ENCODE data around the gene FAM53B. TPM values are rescaled to one million over a fixed set of nuclear protein-coding genes. Genes with fewer than 3 reads are reported as not detected.

Gene FAM53B
- polyA plus RNA-seq, 1 of the 3 experiments (the other 2 are of a cell fraction), result 5.6 TPM

DNA sequence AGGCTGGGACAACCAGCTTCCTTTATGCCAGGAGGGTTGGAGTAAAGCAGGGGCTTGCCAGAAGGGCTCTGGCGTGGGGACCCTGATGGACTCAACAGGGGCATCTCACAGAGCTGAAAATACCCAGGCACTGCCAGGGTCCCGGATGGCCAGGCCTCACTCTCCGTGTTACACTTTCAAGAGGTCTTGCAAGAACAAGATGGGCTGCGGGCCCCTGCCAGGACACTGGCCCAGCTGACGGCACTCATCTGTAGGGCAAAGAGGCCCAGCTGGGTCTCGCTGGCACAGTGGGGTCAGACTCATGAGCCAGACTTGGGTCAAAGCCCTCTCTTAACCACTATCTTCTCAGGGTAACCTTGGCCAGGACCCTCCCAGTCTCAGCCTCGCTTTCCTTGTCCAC, 90.9 kb downstream of the FAM53B start:
- CTCF ChIA-PET, result interaction anchor here (0.5 to 1.5 kb wide), 5 partner anchors 20 to 115 kb away, joined by 3 to 4 read pairs (median 3); no protein-coding TSS in a partner anchor

More for the DNA sequence above, 90.9 kb downstream of the FAM53B start:
- TF ChIP-seq POLR2AphosphoS5 (IDR thresholded peaks at IDR 0.05; ENCODE audit: low read depth, low read length), result no peak
- no peak for TF ChIP-seq SIN3A (IDR thresholded peaks at IDR 0.05; ENCODE audit: borderline replicate concordance, low read depth, low read length)
- TF ChIP-seq, protein P1, sequence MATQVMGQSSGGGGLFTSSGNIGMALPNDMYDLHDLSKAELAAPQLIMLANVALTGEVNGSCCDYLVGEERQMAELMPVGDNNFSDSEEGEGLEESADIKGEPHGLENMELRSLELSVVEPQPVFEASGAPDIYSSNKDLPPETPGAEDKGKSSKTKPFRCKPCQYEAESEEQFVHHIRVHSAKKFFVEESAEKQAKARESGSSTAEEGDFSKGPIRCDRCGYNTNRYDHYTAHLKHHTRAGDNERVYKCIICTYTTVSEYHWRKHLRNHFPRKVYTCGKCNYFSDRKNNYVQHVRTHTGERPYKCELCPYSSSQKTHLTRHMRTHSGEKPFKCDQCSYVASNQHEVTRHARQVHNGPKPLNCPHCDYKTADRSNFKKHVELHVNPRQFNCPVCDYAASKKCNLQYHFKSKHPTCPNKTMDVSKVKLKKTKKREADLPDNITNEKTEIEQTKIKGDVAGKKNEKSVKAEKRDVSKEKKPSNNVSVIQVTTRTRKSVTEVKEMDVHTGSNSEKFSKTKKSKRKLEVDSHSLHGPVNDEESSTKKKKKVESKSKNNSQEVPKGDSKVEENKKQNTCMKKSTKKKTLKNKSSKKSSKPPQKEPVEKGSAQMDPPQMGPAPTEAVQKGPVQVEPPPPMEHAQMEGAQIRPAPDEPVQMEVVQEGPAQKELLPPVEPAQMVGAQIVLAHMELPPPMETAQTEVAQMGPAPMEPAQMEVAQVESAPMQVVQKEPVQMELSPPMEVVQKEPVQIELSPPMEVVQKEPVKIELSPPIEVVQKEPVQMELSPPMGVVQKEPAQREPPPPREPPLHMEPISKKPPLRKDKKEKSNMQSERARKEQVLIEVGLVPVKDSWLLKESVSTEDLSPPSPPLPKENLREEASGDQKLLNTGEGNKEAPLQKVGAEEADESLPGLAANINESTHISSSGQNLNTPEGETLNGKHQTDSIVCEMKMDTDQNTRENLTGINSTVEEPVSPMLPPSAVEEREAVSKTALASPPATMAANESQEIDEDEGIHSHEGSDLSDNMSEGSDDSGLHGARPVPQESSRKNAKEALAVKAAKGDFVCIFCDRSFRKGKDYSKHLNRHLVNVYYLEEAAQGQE (IDR thresholded peaks at IDR 0.05; ENCODE audit: low read depth, low read length), result no peak
- TF ChIP-seq, protein P2, sequence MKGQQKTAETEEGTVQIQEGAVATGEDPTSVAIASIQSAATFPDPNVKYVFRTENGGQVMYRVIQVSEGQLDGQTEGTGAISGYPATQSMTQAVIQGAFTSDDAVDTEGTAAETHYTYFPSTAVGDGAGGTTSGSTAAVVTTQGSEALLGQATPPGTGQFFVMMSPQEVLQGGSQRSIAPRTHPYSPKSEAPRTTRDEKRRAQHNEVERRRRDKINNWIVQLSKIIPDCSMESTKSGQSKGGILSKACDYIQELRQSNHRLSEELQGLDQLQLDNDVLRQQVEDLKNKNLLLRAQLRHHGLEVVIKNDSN (IDR thresholded peaks at IDR 0.05; ENCODE audit: borderline replicate concordance, low read depth), result no peak
- TF ChIP-seq SMC3 (IDR thresholded peaks at IDR 0.05; ENCODE audit: low read depth, low read length), result no peak
- no peak for TF ChIP-seq TAF1 (IDR thresholded peaks at IDR 0.05; ENCODE audit: borderline replicate concordance, low read depth, low read length)
- TF ChIP-seq NRF1 (IDR thresholded peaks at IDR 0.05; ENCODE audit: low read depth, low read length), result no peak
- TF ChIP-seq FOSL2 (IDR thresholded peaks at IDR 0.05; ENCODE audit: borderline replicate concordance, low read depth), result no peak
- TF ChIP-seq RFX5 (IDR thresholded peaks at IDR 0.05; ENCODE audit: low read length), result no peak
- TF ChIP-seq, protein P3, sequence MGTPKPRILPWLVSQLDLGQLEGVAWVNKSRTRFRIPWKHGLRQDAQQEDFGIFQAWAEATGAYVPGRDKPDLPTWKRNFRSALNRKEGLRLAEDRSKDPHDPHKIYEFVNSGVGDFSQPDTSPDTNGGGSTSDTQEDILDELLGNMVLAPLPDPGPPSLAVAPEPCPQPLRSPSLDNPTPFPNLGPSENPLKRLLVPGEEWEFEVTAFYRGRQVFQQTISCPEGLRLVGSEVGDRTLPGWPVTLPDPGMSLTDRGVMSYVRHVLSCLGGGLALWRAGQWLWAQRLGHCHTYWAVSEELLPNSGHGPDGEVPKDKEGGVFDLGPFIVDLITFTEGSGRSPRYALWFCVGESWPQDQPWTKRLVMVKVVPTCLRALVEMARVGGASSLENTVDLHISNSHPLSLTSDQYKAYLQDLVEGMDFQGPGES (IDR thresholded peaks at IDR 0.05; ENCODE audit: low read depth, low read length), result no peak
- TF ChIP-seq YY1 (IDR thresholded peaks at IDR 0.05; ENCODE audit: low read depth), result no peak
- TF ChIP-seq FOXJ3 (CRISPR knock-in tag; IDR thresholded peaks at IDR 0.05), result no peak
- no peak for TF ChIP-seq EP300 (IDR thresholded peaks at IDR 0.05; ENCODE audit: borderline replicate concordance in 1 of 2, low read depth in 1 of 2, low read length in 1 of 2)
- no peak for TF ChIP-seq GABPA (IDR thresholded peaks at IDR 0.05; ENCODE audit: low read depth)
- no peak for TF ChIP-seq NFIC (IDR thresholded peaks at IDR 0.05; ENCODE audit: borderline replicate concordance)
- TF ChIP-seq RXRA (IDR thresholded peaks at IDR 0.05; ENCODE audit: borderline replicate concordance, low read depth), result no peak
- no peak for TF ChIP-seq EZH2phosphoT487 (IDR thresholded peaks at IDR 0.05; ENCODE audit: borderline replicate concordance, low read depth)
- no peak for TF ChIP-seq JUND (IDR thresholded peaks at IDR 0.05)
- TF ChIP-seq, protein P4, sequence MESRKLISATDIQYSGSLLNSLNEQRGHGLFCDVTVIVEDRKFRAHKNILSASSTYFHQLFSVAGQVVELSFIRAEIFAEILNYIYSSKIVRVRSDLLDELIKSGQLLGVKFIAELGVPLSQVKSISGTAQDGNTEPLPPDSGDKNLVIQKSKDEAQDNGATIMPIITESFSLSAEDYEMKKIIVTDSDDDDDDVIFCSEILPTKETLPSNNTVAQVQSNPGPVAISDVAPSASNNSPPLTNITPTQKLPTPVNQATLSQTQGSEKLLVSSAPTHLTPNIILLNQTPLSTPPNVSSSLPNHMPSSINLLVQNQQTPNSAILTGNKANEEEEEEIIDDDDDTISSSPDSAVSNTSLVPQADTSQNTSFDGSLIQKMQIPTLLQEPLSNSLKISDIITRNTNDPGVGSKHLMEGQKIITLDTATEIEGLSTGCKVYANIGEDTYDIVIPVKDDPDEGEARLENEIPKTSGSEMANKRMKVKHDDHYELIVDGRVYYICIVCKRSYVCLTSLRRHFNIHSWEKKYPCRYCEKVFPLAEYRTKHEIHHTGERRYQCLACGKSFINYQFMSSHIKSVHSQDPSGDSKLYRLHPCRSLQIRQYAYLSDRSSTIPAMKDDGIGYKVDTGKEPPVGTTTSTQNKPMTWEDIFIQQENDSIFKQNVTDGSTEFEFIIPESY (IDR thresholded peaks at IDR 0.05; ENCODE audit: borderline replicate concordance, low read depth), result no peak
- Histone ChIP-seq H3K9me2 (no peaks in the 10 kb centered on the region), H3F3A (replicated peaks; ENCODE audit: insufficient read depth) (peaks cover 4% of the 10 kb centered on the region), H3K9me3 (no peaks in the 10 kb centered on the region), H3K36me3 (replicated peaks in 1 of 2; ENCODE audit: control insufficient read depth in 1 of 2, insufficient read depth in 2 of 2, low read length in 1 of 2) (no peaks in the 10 kb centered on the region), H3K27me3 (ENCODE audit: insufficient read depth) (no peaks in the 10 kb centered on the region), H3K9ac (no peak overlapping the region), H3K79me2 (ENCODE audit: insufficient read depth) (0 out of 2 replicates have a peak, but pooled peaks cover 4% of the 10 kb centered on the region), H3K4me3 (ENCODE audit: low read depth in 2 of 2, low read length in 1 of 2) (no peak overlapping the region), H4K20me1 (ENCODE audit: insufficient read depth) (0 out of 2 replicates have a peak, but pooled peaks cover 6% of the 10 kb centered on the region), H2AFZ (ENCODE audit: low read depth) (no peak overlapping the region), H3K27ac (ENCODE audit: low read depth in 2 of 2, low read length in 1 of 2) (no peak overlapping the region; a peak in 1 of 4 replicates), H3K4me2 (no peak overlapping the region), H3K4me1 (ENCODE audit: control insufficient read depth in 1 of 2, insufficient read depth in 2 of 2, low read depth in 1 of 2, low read length in 1 of 2) (peaks cover 10 to 61% of the 10 kb centered on the region in 2 experiments)
- POLR2A ChIA-PET, result no interaction called here
- DNase-seq, result no peak
- 67% methylated on average over 3 of the region's 7 CpGs for WGBS (ENCODE audit: low lambda C conversion rate)
